Measurements from ENCODE around the gene NFYA.
A peak's percentile ranks its signal among the peaks of the same experiment; 100 is the strongest.

Gene NFYA

GRCh38 chr6:41039060-41039998, 33.4 kb upstream of the NFYA start, which contains the start of gene UNC5CL:
UNC5CL (minus strand) TSS chr6:41039221; CDS start chr6:41035074, 4,147 bp downstream.
- TF ChIP-seq CTCF (IDR thresholded peaks at IDR 0.05; ENCODE audit: control insufficient read depth, extremely low read depth, insufficient read depth), result peak; percentile 91
- no peak for DNase-seq (ENCODE audit: low read depth)
- no peak within 1 kb of the TSS for H3K4me3 ChIP-seq (ENCODE audit: low read depth, low read length)

GRCh38 chr6:41040101-41040939, 32.5 kb upstream of the NFYA start:
- no peak for DNase-seq (ENCODE audit: low read depth)
- H3K4me3 ChIP-seq (ENCODE audit: low read depth, low read length), result no peak overlapping the region
- TF ChIP-seq CTCF (IDR thresholded peaks at IDR 0.05; ENCODE audit: control insufficient read depth, extremely low read depth, insufficient read depth), result no peak

GRCh38 chr6:41040940-41041536, 31.7 kb upstream of the NFYA start:
- DNase-seq (ENCODE audit: low read depth), result no peak
- no peak for TF ChIP-seq CTCF (IDR thresholded peaks at IDR 0.05; ENCODE audit: control insufficient read depth, extremely low read depth, insufficient read depth)
- no peak overlapping the region for H3K4me3 ChIP-seq (ENCODE audit: low read depth, low read length)

- no peak for TF ChIP-seq CTCF (IDR thresholded peaks at IDR 0.05; ENCODE audit: control insufficient read depth, extremely low read depth, insufficient read depth)
- no peak for DNase-seq (ENCODE audit: low read depth)
- H3K4me3 ChIP-seq (ENCODE audit: low read depth, low read length), result no peak within 1 kb of the TSS
These were observed 30.3 kb upstream of the NFYA start, which contains the start of gene TSPO2 for GRCh38 chr6:41042226-41043055. TSPO2 (plus strand) TSS chr6:41042467; CDS start chr6:41042986, 519 bp downstream.

- TF ChIP-seq CTCF (IDR thresholded peaks at IDR 0.05; ENCODE audit: control insufficient read depth, extremely low read depth, insufficient read depth), result no peak
- DNase-seq (ENCODE audit: low read depth), result no peak
- H3K4me3 ChIP-seq (ENCODE audit: low read depth, low read length), result no peak overlapping the region
These were observed 29.6 kb upstream of the NFYA start for GRCh38 chr6:41043151-41043550.

GRCh38 chr6:41045664-41046063, 27.1 kb upstream of the NFYA start:
- DNase-seq (ENCODE audit: low read depth), result no peak
- H3K4me3 ChIP-seq (ENCODE audit: low read depth, low read length), result no peak overlapping the region
- TF ChIP-seq CTCF (IDR thresholded peaks at IDR 0.05; ENCODE audit: control insufficient read depth, extremely low read depth, insufficient read depth), result no peak
